ENCODE measurements around the gene SKAP1.

Gene SKAP1

GRCh38 chr17:48161127-48161905 lies 268.7 kb downstream of the SKAP1 start:
- no peak for DNase-seq

- DNase-seq, result no peak
Observed at GRCh38 chr17:48160177-48161081, 269.6 kb downstream of the SKAP1 start.

- no peak for DNase-seq
Observed at GRCh38 chr17:48159232-48159631, 270.8 kb downstream of the SKAP1 start.

DNA sequence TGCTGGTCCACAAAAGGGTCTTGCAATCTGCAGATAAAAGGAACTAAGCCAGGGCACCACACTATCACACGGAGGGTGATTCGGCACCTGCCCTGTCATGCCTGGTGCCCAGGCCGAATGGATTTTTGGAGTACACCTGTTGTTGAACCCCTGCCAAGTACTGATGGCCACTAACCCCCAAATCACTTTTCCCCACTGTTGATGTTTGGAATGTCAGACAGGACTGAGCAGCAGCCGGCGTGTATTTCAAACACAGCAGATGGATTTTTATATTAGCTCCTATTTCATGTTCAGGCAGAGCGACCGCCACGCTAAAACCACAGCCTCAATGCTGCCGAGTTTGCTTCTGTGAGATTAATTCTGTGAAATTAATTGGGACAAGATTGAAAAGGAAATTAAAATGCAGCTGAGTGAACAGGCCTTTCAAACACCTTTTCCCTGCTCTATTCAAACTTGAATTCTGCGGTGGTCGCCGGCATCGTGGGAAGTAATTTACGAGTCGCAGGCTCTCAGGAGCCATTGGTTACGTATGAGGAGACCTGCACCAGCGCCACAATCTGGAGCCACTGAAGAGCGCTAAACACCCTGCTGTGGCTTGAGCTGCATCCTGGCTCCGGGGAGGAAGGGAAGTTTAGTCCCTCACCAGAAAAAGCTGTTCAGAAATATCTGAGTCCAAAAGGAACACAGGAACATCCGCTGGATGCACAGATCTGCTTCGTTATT lies 274.0 kb downstream of the SKAP1 start:
- DNase-seq, result no peak

DNA sequence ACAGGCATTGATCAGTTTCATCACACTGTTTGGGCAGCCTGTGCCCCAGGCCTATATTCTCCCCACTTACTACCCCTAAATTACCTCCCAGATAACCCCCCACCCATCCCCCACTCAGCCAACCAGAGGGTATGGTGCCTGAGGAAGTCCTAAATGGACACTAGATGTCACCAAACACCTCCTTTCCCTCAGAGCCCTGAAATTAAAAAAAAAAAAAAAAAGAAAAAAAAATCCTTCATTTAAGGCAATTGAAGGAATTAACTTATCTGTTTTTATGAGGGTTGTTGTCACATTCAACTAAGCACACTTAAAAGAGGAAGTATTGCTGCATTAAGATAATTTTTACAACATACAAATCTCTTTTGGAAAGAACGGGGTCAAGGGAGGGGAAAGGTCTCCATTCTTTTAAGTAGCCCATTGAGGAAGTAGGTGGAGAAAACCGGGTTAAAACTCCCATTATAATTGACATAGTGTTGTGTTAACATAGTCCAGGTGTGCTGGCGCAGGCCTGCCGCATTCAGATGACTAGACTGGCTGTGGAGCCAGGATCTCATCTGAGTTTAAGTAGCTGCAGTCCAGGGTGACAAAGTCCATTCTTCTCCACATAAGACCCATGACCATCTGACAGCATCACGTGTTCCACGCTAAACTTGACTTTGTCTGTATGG lies 276.2 kb downstream of the SKAP1 start:
- DNase-seq, result peak; percentile 20

GRCh38 chr17:48152289-48152688 lies 277.7 kb downstream of the SKAP1 start:
- DNase-seq, result no peak

DNA sequence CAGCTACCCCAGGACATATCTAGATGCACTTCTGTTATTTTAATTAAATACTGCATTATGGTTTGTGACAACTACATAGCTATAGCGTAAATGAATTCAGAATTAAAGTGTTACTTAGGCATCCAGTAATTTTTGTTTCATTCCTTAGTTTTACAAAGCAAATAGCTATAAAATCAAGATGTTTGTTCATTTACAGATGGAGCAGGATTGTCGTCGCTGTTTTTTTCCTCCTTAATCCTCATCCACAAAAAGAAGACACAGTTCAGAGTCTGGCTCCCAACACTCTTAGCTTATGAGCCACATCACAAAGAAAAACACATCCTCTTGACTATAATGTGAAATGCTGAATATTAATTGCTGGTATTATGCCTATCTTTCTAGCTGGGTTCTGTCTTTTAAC lies 278.8 kb downstream of the SKAP1 start:
- DNase-seq, result no peak

GRCh38 chr17:48150597-48151001 lies 279.4 kb downstream of the SKAP1 start:
- DNase-seq, result no peak

DNA sequence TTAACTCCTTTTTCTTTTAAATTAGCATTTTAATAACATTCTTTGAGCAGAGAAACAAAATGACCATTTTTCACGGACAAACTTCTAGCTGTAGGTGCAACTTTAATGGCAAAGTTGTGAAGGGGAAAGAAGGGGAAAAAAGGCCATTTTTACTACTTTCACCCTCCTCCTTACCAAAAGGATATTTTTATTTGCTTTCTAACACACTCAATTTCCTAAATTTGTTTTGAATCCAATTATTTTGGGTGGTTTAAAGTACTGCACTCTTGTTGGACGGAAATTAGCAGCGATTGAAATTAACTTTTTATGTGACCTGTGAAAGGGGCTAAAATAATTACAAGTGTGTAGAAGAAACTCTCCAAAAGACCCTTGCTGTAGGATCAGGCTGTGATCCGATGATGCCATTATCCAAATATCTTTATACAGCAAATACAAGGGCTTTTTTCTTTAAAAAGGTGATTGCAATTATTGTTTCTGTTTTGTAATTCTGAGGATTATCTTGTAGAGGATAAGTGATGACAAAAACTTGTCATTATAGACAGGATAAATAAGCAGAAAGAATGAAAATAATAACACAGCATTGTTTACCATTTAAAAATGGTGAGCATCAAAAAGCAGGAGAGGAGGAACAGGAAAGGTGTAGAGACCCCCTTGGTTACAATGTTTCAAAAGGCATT lies 280.1 kb downstream of the SKAP1 start:
- no peak for DNase-seq

GRCh38 chr17:48148854-48149786 lies 280.9 kb downstream of the SKAP1 start:
- DNase-seq, result no peak

DNA sequence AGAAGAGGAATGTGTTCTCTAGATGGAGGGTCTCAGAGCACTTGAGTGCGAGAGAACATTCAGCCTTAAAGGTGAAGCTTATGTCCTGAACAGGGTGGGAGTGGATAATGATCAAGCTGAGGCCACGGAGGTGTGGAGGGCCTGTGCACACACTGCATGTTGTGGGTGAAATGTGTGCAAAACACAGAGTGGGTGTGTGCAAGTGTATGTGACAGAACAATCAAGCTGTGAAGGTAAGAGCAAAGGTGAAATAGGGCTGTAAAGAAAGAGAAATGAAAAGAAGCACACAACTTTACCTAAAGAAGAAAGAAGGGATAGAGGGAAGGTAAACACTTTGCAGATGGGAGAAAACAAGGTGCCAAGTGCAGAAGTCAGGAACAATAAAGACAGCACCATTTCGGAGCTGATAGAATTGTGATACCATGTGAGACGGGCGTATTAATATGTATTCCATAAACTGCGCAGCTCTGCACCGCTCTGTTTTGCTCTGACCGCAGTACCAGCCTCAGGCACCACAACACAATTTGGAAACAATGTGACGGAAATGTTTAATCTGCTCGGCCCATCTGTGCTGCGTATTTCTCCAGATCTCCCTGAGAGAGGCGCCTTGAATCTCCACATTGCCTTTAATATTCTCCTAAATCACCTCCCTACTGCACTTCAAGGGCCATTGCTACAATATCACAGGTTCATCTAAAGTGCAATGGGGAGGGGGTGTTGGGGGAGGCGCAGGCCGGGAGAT lies 281.8 kb downstream of the SKAP1 start:
- DNase-seq, result no peak

DNA sequence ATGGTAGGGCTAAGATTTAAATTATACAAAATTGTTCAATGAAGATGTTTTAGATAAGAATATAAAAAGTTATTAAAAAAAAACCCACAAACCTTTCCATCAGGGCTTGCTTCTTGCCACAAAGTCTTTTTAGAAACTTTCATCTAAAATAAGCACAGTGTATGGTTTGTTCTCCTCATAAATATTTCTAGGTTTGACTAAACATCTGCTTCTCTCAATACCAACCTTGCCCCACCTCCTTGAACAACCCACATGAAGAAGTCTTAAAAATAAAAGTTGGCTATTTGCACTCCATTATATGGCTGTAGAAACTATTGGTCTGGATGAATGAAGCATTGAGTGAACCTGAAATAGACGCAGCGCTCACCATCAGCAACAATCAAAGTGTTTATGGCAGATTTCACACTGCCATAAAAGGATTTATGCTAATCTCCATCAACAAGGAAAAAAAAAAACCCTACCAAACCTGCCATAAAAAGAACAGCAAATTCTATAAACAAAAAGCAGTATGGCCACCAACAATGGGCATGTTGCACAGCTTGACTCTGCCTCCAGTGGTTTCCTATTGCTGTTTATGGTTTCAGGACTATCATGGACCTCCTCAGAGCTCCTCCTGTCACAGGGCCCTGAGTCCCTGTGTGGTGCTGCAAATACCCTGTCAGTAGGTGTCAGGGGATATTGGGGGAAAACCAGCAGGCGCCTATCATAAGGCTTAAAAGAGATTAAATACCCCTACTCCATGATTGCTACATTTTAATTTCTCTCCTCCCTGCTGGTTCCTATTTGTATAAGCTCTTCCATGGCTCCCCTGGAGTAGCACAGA lies 284.8 kb downstream of the SKAP1 start:
- DNase-seq, result no peak

DNA sequence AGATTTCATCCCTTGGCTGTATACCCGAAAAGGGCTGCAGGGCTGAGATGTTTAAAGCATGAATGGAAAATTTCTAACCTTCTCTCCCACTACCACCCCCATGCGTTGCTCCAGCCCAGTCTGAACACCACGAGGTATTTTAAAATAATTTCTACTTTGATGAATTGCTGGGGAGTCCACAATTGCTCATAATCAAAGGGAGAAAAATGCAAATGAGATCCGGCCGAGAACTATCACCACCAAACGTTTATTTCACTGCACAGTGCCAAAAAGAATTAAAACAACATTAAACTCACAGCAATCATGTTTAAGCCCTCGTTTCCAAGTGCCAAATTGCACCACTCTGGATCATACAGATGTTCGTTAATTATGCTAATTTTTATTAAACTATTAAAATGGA lies 285.8 kb downstream of the SKAP1 start:
- no peak for DNase-seq

- no peak for DNase-seq
Observed at GRCh38 chr17:48143629-48144028, 286.4 kb downstream of the SKAP1 start.

DNA sequence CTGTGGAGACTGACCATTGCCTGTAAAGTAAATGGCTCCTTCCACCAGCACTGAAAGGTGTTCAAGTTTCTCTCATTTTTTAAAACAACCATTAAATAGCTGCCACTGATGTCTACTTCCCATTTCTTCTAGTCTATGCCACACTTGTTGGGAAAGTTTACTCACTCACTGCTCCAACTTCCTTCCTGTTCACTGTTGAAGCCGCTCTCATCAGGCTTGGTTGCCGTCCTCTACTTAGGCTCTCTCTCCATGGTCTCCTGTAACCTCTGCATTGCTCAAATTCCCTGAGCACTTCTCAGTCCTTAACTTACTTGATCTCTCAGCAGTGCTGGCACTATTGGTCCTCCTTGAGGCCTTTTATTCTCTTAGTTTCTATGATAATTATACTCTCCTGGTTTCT lies 290.1 kb downstream of the SKAP1 start:
- no peak for DNase-seq

DNA sequence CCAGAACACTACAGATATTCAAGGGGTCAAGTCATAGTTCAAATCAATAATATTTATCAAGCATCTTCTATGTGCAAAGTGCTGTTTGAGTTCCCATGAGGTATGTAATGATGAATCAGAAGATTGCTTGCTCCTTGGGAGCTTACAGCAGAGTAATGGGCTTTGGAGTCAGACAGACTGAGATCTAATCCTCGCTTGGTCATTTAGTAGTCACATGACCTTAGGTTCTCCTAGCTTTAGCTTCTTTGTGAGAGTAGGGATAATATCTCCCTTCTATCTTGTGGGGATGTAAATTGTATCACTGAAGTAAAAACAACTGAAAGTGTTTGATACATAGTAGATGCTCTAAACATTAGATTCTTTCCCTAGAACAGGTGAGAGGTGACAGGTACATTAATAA lies 292.4 kb downstream of the SKAP1 start:
- no peak for DNase-seq

DNA sequence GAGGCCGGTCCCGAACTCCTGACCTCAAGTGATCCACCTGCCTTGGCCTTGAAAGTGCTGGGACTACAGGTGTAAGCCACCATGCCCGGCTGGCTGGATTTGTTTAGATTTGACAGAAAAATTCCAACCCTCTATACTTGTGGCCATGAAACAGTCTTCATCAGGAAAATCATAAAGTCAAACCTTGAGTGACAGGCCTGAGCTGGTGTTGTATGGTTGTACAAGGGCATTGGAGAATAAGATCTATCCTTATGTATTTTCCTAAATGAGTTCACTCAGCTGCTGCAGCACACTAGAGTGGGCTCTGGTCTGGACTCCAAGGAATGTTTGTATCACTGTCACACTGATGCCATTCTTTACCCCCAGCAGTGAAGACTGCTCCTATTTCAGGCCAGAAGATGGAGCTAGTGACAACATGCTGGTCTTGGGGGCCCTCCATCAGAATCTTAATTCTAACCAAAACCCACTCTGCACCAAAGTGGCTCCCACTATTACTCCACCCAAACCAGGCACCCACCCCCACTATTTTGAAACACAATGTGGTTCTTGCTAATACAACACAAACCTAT lies 295.0 kb downstream of the SKAP1 start:
- DNase-seq, result no peak

- DNase-seq, result no peak
Observed at GRCh38 chr17:48132385-48132784, 297.6 kb downstream of the SKAP1 start.

DNA sequence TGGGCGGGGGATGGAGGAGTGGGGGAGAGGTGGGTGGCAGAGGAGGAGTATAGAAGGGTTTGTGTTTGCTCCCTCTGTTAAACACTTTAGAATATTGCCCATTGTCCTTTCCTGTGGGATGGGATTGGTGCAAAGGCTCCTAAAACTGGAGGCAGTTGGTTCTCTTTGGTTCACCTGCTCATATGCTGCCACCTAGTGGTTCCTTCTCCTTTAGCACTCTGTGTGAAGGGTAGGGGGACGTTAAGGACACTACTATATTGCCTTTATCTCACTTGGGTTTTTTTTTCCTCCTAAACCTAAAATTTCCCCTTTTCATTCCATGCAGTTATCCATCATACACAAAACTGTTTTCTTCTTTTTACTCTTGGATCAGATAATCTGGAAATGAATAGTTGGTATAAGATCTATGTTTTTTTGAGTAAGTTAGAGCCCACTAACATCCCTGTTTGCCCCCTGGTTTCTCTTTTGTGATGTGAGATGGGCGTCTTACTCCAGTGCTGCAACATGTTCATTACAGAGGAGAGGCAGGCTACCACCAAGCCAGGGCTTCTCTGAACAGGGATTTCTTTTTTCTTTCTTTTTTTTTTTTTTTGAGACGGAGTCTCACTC lies 298.7 kb downstream of the SKAP1 start:
- DNase-seq, result peak; percentile 61

Data from stimulated activated CD4-positive, alpha-beta T cell treated with anti-CD3 and anti-CD28 coated beads, Interleukin-15, amount 100 ng/mL, for 24 hours (primary cell).